ENCODE data around the gene HDAC4. TPM values are rescaled to one million over a fixed set of nuclear protein-coding genes. Genes with fewer than 3 reads are reported as not detected.

HDAC4 gene
- total and polyA plus RNA-seq, 2 of the 4 experiments (the other 2 are of a cell fraction), result 4.1 to 7.2 TPM

- no peak for TF ChIP-seq RFX5 (IDR thresholded peaks at IDR 0.05; ENCODE audit: low read depth, low read length)
These were observed 22.6 kb downstream of the HDAC4 start (continued) for GRCh38 chr2:239378021-239378917.

GRCh38 chr2:239377591-239377990, 23.2 kb downstream of the HDAC4 start:
- Histone ChIP-seq H2BK20ac (ENCODE audit: low read depth, low read length) (no peak overlapping the region), H3K9ac (ENCODE audit: low read depth, low read length) (no peak overlapping the region), H3K4me1 (ENCODE audit: control insufficient read depth, insufficient read depth, low read length) (no peaks in the 10 kb centered on the region; the same call in 1 of the 2 replicates), H2AFZ (replicated peaks; ENCODE audit: low read length, poor library complexity) (no peak overlapping the region), H3K4ac (ENCODE audit: low read depth, low read length) (no peak overlapping the region), H3K27ac (ENCODE audit: insufficient read depth, low read length) (no peak overlapping the region), H4K20me1 (ENCODE audit: insufficient read depth, low read length) (peaks cover 45% of the 10 kb centered on the region), H4K5ac (ENCODE audit: low read depth, low read length) (no peak overlapping the region), H3K9me3 (ENCODE audit: control insufficient read depth, insufficient read depth, low read length) (no peaks in the 10 kb centered on the region), H2BK120ac (ENCODE audit: low read depth, low read length) (no peak overlapping the region), H2AK9ac (replicated peaks; ENCODE audit: low read depth, low read length, poor library complexity) (no peak overlapping the region), H3K18ac (ENCODE audit: low read depth, low read length) (no peak overlapping the region), H3K4me2 (ENCODE audit: low read depth, low read length) (no peak overlapping the region), H3K27me3 (ENCODE audit: control insufficient read depth, insufficient read depth, low read length) (no peaks in the 10 kb centered on the region), H2AK5ac (ENCODE audit: low read depth, low read length) (no peak overlapping the region), H3K36me3 (ENCODE audit: control insufficient read depth, insufficient read depth, low read length) (peaks cover 31% of the 10 kb centered on the region), H4K91ac (ENCODE audit: insufficient read depth, low read depth, low read length) (no peak overlapping the region), H3K14ac (replicated peaks; ENCODE audit: low read depth, low read length) (no peak overlapping the region), H2BK15ac (ENCODE audit: low read depth, low read length) (no peak overlapping the region), H3K23ac (ENCODE audit: low read depth, low read length) (no peak overlapping the region), H4K8ac (ENCODE audit: low read depth in 2 of 2, low read length in 2 of 2) (no peak overlapping the region), H2BK5ac (ENCODE audit: low read depth, low read length, poor library complexity, severe bottlenecking) (no peak overlapping the region), H3K56ac (ENCODE audit: extremely low read depth, insufficient read depth, low read length) (no peak overlapping the region), H3K9me1 (ENCODE audit: insufficient read depth, low read length) (peaks cover 11% of the 10 kb centered on the region), H3K4me3 (ENCODE audit: insufficient read depth, low read depth, low read length) (no peak overlapping the region), H3K79me1 (ENCODE audit: low read depth in 1 of 2, low read length in 2 of 2) (peaks cover 24 to 66% of the 10 kb centered on the region in 2 experiments)
- intact Hi-C loops (cut with micrococcal nuclease), result no loop called here
- dilution Hi-C loops (cut with HindIII; ENCODE audit: low sequenced_read_pairs, unreplicated experiment), result no loop called here
- ATAC-seq (ENCODE audit: low read depth) (no peak), DNase-seq (no peak)
- TF ChIP-seq BHLHE40 (IDR thresholded peaks at IDR 0.05; ENCODE audit: low read depth, low read length) (no peak), USF2 (IDR thresholded peaks at IDR 0.05; ENCODE audit: low read depth, low read length) (no peak), ELK1 (IDR thresholded peaks at IDR 0.05; ENCODE audit: borderline replicate concordance, low read depth, low read length) (no peak), CTCF (conservative IDR thresholded peaks at IDR 0.05; ENCODE audit: low read depth, low read length) (no peak), CHD1 (IDR thresholded peaks at IDR 0.05; ENCODE audit: low read depth, low read length) (no peak), MXI1 (IDR thresholded peaks at IDR 0.05; ENCODE audit: borderline replicate concordance, low read depth, low read length) (no peak), FOS (IDR thresholded peaks at IDR 0.05; ENCODE audit: low read depth, low read length) (no peak), RFX5 (IDR thresholded peaks at IDR 0.05; ENCODE audit: low read depth, low read length) (no peak), RCOR1 (IDR thresholded peaks at IDR 0.05; ENCODE audit: insufficient replicate concordance, low read length) (no peak), MAFK (IDR thresholded peaks at IDR 0.05; ENCODE audit: low read depth, low read length) (no peak), NFE2L2 (IDR thresholded peaks at IDR 0.05; ENCODE audit: low read depth, low read length) (no peak), RAD21 (IDR thresholded peaks at IDR 0.05; ENCODE audit: low read length) (no peak)
- BruUV-seq (replicated peaks), result no TSS peak
- ChIA-PET POLR2A (ENCODE audit: unreplicated experiment) (no interaction called here), CTCF (no interaction called here)
- in situ Hi-C loops (cut with MboI; ENCODE audit: low sequenced_read_pairs), result no loop called here
- 100% methylated on average over 4 of the region's 10 CpGs; no CpG with 5 or more reads in 1 of the 2 experiments for WGBS, 2 experiments (ENCODE audit: extremely low coverage in 2 of 2, insufficient read length in 1 of 2)

Data from IMR-90 (cell line).